Measurements from ENCODE around the gene DCST1.

The DCST1 gene

DNA sequence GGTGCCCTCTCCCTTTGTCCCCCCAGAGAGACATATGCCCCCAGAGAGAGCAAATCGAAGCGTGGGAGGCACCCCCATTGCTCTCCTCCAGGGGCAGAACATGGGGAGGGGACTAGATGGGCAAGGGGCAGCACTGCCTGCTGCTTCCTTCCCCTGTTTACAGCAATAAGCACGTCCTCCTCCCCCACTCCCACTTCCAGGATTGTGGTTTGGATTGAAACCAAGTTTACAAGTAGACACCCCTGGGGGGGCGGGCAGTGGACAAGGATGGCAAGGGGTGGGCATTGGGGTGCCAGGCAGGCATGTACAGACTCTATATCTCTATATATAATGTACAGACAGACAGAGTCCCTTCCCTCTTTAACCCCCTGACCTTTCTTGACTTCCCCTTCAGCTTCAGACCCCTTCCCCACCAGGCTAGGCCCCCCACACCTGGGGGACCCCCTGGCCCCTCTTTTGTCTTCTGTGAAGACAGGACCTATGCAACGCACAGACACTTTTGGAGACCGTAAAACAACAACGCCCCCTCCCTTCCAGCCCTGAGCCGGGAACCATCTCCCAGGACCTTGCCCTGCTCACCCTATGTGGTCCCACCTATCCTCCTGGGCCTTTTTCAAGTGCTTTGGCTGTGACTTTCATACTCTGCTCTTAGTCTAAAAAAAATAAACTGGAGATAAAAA is 53.4 kb downstream of the DCST1 start:
- no peak for TF ChIP-seq ZNF274 (IDR thresholded peaks at IDR 0.05; ENCODE audit: low read depth, low read length)
- H3K4me3 ChIP-seq (ENCODE audit: low read length) = no peak overlapping the region

DNA sequence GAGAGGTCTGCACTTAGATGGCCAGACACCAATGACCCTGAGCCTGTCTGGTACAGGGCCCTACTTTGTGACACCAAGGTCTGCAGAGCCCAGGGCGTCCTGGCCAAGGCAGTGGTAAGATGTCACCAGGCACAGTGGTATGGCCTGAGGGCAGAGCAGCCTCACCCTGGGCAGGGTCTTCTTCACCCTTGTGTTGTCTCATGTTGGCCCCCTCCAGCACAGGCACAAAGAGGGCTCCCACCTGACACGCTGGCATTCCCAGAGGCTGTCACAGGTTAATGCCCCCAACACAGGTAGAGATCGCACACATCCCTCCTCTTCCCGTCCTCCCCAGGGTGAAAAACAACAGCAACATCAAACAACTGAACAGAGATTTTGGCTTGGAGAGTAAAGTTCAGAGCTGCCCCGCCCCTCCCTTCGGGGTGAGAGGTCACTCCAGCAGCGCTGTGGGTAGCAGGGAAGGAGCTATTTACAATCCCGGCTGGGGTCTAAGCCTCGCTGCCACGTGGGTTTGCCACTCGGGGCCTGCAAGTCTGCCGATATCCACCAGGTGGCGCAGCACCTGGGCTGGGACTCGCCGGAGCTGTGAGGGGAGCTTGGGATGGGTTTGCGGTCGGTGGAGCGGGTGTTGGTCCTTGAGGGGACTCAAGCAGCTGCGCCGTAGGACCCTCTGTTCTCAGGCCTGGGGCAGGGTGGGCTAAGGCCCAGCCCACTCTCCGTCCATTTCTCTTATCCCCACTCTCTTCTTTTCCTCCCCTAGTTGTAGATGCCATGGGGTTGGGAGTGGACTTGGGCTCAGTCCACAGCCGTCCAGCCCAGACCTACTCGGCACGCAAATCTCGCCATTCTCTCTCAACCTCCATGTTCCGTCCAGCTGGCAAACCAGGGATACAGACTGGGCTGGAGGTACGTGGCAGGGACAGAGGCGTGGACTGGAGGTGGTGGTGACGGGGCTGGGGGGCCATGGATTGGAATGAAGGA is 57.7 kb downstream of the DCST1 start:
- H3K4me3 ChIP-seq (ENCODE audit: low read length) = no peak overlapping the region
- no peak for TF ChIP-seq ZNF274 (IDR thresholded peaks at IDR 0.05; ENCODE audit: low read depth, low read length)

DNA sequence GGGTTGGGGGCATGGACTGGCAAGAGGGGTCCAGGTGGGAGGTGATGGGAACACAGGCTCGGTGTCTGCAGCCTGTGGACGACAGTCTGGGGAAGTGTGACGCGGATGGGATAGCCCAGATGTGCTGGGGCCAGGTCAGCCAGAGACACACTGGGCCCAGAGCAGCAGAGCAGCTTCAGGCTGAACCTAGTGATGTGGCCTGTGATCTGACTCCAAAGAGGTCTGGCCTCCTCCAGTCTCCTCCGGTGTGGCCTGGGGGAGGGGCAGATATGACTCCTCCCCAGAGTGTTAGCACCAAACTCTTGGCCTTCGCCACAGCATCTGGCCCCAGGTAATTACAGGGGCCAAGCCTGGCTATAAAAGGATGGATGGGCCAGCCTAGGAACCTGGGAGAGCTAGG is 58.5 kb downstream of the DCST1 start:
- TF ChIP-seq ZNF274 (IDR thresholded peaks at IDR 0.05; ENCODE audit: low read depth, low read length) = no peak
- H3K4me3 ChIP-seq (ENCODE audit: low read length) = no peak overlapping the region

DNA sequence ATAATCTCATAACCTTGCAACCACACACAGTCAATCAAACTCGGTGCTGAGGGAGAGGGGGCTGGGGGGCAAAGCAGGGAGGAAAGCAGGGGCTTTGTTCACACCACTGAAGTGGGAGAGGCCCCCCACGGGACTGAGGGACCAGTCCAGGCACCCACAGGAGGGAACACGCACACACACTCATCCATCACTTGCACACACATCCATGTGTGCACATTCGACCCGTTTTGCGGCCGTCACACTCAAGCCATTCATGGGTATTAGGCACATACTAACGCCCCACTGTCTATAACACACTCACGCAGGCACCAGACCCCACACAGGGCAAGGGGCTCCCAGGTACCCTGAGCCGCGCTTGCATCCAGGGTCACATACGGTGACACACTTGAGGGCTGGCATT is 59.0 kb downstream of the DCST1 start:
- H3K4me3 ChIP-seq (ENCODE audit: low read length) = no peak overlapping the region
- TF ChIP-seq ZNF274 (IDR thresholded peaks at IDR 0.05; ENCODE audit: low read depth, low read length) = no peak

DNA sequence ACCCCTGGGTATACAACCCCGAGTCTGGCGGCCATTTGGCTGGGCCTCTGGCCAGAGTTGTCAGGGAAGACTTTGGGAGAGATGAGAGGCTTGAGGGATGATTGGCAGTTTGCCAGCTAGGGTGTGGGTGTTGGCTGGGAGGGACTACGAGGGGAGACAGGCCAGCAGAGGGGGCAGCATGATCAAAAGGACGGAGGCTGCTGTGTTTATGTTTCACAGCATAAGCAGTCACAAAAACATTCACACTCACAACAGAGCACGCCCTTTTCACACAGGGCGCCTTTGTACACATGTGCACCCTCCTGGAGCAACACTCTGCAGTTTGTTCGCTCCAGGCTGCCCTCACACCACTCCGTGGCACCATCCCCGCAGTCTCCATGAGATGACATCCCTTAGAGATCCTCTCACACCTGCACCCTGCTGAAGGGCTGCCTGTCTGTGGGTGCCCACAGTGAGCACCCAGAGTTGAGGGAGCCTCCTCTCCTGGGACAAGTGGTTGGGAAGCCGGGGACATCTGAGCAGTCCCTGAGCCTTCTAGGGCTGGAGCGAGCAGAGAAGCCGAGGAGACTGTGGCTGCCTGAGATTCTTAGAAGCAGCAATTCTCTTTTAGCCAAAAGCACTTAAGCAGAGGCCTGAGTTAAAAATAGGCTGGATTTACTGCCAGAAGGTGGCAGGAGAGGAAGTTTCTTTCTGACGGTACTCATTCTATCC is 60.4 kb downstream of the DCST1 start:
- TF ChIP-seq ZNF274 (IDR thresholded peaks at IDR 0.05; ENCODE audit: low read depth, low read length) = no peak

DNA sequence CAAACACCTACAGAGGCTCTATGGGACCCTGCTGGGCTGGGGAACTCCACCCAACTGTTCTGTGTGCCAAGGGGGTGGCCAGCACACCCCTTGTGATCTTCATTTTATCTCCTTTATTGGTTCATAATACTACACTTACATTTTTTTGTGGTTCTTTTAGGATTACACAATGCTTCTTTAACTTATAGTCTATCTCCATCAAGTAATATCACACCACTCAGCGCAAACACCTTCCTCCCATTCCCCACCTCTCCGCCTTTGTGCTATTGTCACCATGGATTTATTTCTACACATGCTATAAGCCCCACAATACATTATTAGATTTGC is 61.0 kb downstream of the DCST1 start:
- no peak overlapping the region for H3K4me3 ChIP-seq (ENCODE audit: low read length)
- no peak for TF ChIP-seq ZNF274 (IDR thresholded peaks at IDR 0.05; ENCODE audit: low read depth, low read length)

More for the DNA sequence above, 60.4 kb downstream of the DCST1 start:
- H3K4me3 ChIP-seq (ENCODE audit: low read length) = no peak overlapping the region

DNA sequence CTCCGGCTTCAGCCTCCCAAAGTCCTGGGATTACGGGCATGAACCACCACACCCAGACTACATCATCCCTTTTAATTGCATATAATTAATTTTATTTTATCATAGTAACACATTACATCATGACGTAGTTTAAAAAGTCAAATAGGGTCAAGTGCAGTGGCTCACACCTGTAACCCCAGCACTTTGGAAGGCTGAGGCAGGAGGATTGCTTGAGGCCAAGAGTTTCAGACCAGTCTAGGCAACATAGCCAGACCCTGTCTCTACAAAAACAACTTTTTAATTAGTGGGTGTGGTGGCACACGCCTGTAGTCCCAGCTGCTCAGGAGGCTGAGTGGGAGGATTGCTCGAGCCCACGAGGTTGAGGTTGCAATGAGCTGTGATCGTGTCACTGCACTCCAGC is 65.7 kb downstream of the DCST1 start:
- no peak for TF ChIP-seq ZNF274 (IDR thresholded peaks at IDR 0.05; ENCODE audit: low read depth, low read length)
- H3K4me3 ChIP-seq (ENCODE audit: low read length) = no peak overlapping the region

Data from GM08714 (cell line).